Bronchial epithelial cell (primary cell): ENCODE data around the gene ATF7IP. TPM values are rescaled to one million over a fixed set of nuclear protein-coding genes. Genes with fewer than 3 reads are reported as not detected.
A peak's percentile ranks its signal among the peaks of the same experiment; 100 is the strongest.

ENCODE experiments used
- DNase-seq: peaks from one replicate; pipeline ENCODE4 v3.0.0-alpha.2; 2010; ENCODE audit warnings: low read depth
- FAIRE-seq: peaks from 2 replicates; lab custom pipeline; 2011; peaks lifted over from hg19 to GRCh38; lab: Jason Lieb, UNC
- H3K27me3 ChIP-seq: 2 replicates; pipeline ENCODE4 v1.5.1; 2011; ENCODE audit warnings: low read length; ENCODE audit not compliant: control insufficient read depth, insufficient read depth
- H3K36me3 ChIP-seq: 2 replicates; pipeline ENCODE4 v1.5.1; 2011; ENCODE audit warnings: low read length; ENCODE audit not compliant: control insufficient read depth, insufficient read depth
- H3K4me3 ChIP-seq: 2 replicates; pipeline ENCODE4 v1.5.1; 2011; ENCODE audit warnings: mild to moderate bottlenecking, low read depth, low read length, control low read depth
- total RNA-seq: library from RNA; depleted of rRNA; stranded (reverse); fragments of >200 nt; gene quantifications from 2 replicates; pipeline ENCODE4 v1.2.1, GENCODE V29; 2014
- TF ChIP-seq, protein P1 (sequence below): IDR thresholded peaks from 2 replicates; pipeline ENCODE4 v1.5.1; 2011; ENCODE audit warnings: mild to moderate bottlenecking, moderate library complexity, low read length, control low read depth, inconsistent platforms; ENCODE audit not compliant: insufficient read depth, severe bottlenecking

Gene ATF7IP
- total RNA-seq, 1 donor from 2014 or later, result 22.4 TPM

DNA sequence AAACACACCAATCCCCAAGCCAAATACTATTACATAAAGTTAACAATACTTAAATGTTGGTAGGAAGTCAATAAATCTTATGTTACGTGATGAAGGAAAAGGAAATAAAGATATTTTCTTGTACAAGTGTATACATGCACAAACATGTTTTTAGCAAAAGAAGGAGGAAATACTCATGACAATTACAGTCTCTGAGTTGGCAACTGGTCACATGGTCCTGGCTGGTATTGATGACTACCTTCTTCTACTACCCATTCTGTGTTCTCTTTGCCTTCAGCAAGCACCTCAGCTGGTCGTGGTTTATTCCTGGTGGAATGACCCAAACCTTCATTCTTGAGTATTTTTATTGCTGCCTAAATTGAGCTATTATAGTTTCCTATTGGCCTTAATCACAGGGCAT, 117.4 kb downstream of the ATF7IP start:
- no peak for FAIRE-seq
- TF ChIP-seq, protein P1, sequence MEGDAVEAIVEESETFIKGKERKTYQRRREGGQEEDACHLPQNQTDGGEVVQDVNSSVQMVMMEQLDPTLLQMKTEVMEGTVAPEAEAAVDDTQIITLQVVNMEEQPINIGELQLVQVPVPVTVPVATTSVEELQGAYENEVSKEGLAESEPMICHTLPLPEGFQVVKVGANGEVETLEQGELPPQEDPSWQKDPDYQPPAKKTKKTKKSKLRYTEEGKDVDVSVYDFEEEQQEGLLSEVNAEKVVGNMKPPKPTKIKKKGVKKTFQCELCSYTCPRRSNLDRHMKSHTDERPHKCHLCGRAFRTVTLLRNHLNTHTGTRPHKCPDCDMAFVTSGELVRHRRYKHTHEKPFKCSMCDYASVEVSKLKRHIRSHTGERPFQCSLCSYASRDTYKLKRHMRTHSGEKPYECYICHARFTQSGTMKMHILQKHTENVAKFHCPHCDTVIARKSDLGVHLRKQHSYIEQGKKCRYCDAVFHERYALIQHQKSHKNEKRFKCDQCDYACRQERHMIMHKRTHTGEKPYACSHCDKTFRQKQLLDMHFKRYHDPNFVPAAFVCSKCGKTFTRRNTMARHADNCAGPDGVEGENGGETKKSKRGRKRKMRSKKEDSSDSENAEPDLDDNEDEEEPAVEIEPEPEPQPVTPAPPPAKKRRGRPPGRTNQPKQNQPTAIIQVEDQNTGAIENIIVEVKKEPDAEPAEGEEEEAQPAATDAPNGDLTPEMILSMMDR, result no peak
- Histone ChIP-seq H3K27me3 (no peaks in the 10 kb centered on the region), H3K36me3 (peaks cover 9% of the 10 kb centered on the region), H3K4me3 (no peak overlapping the region)
- DNase-seq, result peak; percentile 86

DNA sequence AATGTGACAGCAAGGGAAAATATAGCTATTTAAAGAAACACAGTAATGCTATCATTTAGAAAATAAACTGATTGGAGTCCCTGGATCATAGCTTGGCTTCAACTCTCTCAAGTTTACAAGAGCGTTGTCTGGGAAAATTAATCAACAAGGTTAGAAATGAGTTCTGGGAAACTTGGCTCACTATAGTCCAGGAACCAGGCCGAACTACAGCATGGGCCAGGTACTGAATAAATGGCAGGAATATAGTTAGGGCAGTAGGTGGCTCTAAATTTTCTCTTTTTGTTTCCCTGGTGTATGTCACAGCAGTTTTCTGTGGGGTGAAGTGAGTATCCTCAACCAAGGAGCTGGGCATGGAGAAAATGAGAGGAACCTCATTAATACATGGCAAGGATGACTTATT, 129.8 kb downstream of the ATF7IP start:
- peaks cover 2% of the 10 kb centered on the region for H3K36me3 ChIP-seq
- TF ChIP-seq, protein P1, result no peak

DNA sequence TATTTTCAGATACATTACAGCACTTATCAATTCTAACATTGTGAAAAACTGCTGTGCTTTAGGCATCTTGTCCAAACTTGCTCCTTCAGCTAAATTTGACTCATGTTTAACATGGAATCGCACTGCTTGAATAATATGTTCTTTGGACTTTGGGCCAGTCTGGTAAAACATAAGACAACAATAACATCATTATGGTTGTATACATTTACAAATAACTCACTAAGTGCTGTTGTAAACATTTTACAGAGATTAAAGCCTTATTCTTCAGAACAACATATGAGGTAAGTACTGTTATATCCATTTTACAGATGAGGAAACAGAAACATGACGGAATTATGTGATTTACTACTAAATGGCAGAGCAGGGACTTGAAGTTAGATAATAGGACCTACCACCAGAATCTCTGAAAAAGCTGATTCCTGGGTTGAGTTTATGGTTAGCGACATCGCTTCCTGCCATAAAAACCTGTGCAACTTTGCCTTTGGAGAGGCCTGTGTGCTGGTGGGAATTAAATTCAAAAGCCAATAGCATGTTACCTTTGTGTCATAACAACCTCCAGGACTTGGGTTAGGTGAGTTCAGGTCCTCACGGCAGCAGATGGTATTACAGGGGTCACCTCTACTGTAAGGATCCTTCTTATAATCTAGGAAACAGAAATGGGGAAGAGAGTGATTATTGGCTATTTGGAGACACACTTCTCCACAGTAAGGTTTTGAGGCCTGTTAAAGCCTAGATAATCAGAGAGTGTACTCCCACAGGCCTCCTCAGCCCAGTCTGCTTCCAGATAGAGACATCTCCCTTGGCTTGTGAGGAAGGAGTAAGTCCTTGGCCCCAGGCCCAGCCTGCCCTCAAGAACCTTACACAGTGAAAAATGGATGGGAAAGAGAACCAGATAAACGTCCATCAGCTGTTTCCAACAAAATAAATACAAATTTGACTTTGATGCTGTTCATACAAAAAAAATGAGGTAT, 140.4 kb downstream of the ATF7IP start:
- Histone ChIP-seq H3K36me3 (no peaks in the 10 kb centered on the region), H3K27me3 (no peaks in the 10 kb centered on the region)
- no peak for FAIRE-seq

More for the DNA sequence above, 129.8 kb downstream of the ATF7IP start:
- Histone ChIP-seq H3K27me3 (no peaks in the 10 kb centered on the region), H3K4me3 (no peak overlapping the region)
- FAIRE-seq (no peak), DNase-seq (no peak)

DNA sequence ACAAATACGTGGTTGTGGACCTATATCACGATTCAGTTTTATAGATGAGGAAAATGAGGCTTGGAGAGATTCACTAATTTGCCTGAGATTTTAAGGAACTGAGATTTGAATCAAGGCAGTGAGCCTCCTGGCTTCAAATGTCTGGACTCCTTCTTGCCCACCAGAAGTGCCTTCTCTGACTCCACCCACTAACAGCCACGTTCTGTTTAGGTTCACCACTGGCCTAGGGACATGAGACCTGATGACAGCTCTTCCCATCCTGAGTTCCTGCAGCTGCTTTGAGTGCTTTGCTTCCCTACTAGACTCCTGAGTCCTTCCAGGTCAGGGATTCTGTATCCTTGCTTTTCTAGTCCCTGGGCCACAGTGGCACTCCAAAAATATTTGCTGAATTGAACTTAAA, 145.1 kb downstream of the ATF7IP start:
- no peak overlapping the region for H3K4me3 ChIP-seq
- TF ChIP-seq, protein P1, result no peak
- DNase-seq, result no peak
- no peaks in the 10 kb centered on the region for H3K27me3 ChIP-seq
- no peak for FAIRE-seq
- H3K36me3 ChIP-seq, result no peaks in the 10 kb centered on the region

More for the DNA sequence above, 140.4 kb downstream of the ATF7IP start:
- TF ChIP-seq, protein P1, result no peak
- H3K4me3 ChIP-seq, result no peak overlapping the region
- DNase-seq, result peak; percentile 20

DNA sequence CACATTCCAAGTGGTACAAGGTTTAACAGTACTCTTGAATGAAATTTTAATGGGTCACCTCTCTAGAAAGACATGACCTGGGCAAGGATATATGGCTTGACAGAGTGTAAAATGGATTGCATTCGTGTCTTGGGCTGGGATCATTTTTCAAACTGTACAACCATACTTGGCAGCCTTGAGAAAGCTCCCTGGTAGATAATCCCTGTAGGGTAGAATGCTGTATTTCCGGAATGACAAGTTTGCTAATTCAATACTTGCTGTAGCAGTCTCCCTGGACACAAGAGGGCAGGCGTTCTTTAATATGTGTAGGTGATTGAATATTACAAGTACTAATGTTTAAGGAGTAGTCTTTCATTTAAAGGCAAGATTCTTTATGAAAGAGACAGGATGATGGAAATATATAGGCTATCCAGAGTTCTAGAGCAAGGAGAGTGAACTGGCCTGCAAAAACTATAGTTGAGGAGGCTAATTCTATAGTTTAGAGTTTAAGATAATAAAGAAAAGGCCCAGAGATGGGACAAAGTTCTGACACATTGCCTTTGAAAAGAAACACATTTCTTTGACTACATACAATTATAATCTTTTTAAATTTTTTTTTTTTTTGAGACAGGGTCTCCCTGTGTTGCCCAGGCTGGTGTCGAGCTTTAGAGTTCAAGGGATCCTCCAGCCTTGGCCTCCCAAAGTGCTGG, 148.8 kb downstream of the ATF7IP start:
- Histone ChIP-seq H3K36me3 (no peaks in the 10 kb centered on the region), H3K27me3 (no peaks in the 10 kb centered on the region), H3K4me3 (no peak overlapping the region)
- DNase-seq (peak; percentile 96), FAIRE-seq (peak; percentile 50)
- TF ChIP-seq, protein P1, result peak; percentile 50
